ENCODE data around the gene TNP1. TPM values are rescaled to one million over a fixed set of nuclear protein-coding genes. Genes with fewer than 3 reads are reported as not detected.

The TNP1 gene
- total and polyA plus RNA-seq, 2 donors (not counting 1 experiment from before 2014, with no cell fraction given), result not detected

GRCh38 chr2:216905649-216906329 lies 45.9 kb upstream of the TNP1 start:
- Histone ChIP-seq H3K4me2 (replicated peaks; ENCODE audit: low read depth, low read length, poor library complexity, severe bottlenecking) (no peak overlapping the region), H3K4me1 (ENCODE audit: control insufficient read depth in 2 of 2, insufficient read depth in 2 of 2, low read length in 2 of 2) (no peaks in the 10 kb centered on the region), H2AFZ (ENCODE audit: insufficient read depth, low read depth, low read length, poor library complexity, severe bottlenecking) (no peak overlapping the region), H3K27me3 (replicated peaks in 1 of 4; ENCODE audit: control extremely low read depth in 1 of 4, control insufficient read depth in 3 of 4, insufficient read depth in 4 of 4, low read length in 3 of 4) (peaks cover 0 to 4% (median 0%) of the 10 kb centered on the region in 4 experiments), H3K9ac (ENCODE audit: low read length) (no peak overlapping the region), H3K4me3 (ENCODE audit: control extremely low read depth in 1 of 5, extremely low read depth in 1 of 5, insufficient read depth in 1 of 5, low read depth in 2 of 5, low read length in 4 of 5) (no peak overlapping the region), H3K79me2 (ENCODE audit: control insufficient read depth, insufficient read depth, low read length) (no peaks in the 10 kb centered on the region), H3K9me3 (ENCODE audit: control extremely low read depth in 1 of 3, control insufficient read depth in 2 of 3, insufficient read depth in 1 of 3, low read length in 2 of 3) (peaks cover 0 to 17% (median 3%) of the 10 kb centered on the region in 3 donors), H3K27ac (ENCODE audit: low read length in 2 of 2) (no peak overlapping the region), H4K20me1 (ENCODE audit: control insufficient read depth, insufficient read depth, low read length, poor library complexity, severe bottlenecking) (no peaks in the 10 kb centered on the region), H3K36me3 (replicated peaks in 1 of 2; ENCODE audit: control extremely low read depth in 1 of 2, control insufficient read depth in 1 of 2, extremely low read depth in 1 of 2, insufficient read depth in 2 of 2, low read length in 1 of 2) (no peaks in the 10 kb centered on the region)
- POLR2A ChIA-PET, result no interaction called here
- DNase-seq (no peak), ATAC-seq (ENCODE audit: low read depth) (no peak)
- Mint-ChIP-seq H3K4me1 (no peaks in the 10 kb centered on the region), H3K4me3 (no peak overlapping the region), H3K27me3 (peaks cover 4% of the 10 kb centered on the region), H3K27ac (no peak overlapping the region), H3K9me3 (ENCODE audit: insufficient read depth) (peaks cover 5% of the 10 kb centered on the region)
- 80% methylated on average over 1 of the region's 4 CpGs for WGBS (ENCODE audit: insufficient coverage)
- CTCF ChIA-PET, result no interaction called here
- no peak for TF ChIP-seq EZH2 (IDR thresholded peaks at IDR 0.05; ENCODE audit: borderline replicate concordance, insufficient read depth, low read depth, low read length, poor library complexity, severe bottlenecking)
- TF ChIP-seq, protein P1, sequence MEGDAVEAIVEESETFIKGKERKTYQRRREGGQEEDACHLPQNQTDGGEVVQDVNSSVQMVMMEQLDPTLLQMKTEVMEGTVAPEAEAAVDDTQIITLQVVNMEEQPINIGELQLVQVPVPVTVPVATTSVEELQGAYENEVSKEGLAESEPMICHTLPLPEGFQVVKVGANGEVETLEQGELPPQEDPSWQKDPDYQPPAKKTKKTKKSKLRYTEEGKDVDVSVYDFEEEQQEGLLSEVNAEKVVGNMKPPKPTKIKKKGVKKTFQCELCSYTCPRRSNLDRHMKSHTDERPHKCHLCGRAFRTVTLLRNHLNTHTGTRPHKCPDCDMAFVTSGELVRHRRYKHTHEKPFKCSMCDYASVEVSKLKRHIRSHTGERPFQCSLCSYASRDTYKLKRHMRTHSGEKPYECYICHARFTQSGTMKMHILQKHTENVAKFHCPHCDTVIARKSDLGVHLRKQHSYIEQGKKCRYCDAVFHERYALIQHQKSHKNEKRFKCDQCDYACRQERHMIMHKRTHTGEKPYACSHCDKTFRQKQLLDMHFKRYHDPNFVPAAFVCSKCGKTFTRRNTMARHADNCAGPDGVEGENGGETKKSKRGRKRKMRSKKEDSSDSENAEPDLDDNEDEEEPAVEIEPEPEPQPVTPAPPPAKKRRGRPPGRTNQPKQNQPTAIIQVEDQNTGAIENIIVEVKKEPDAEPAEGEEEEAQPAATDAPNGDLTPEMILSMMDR (IDR thresholded peaks at IDR 0.05), result no peak
- intact Hi-C loops (cut with micrococcal nuclease), result no loop called here

GRCh38 chr2:216904974-216905373 lies 45.1 kb upstream of the TNP1 start:
- H2AFZ ChIP-seq (ENCODE audit: insufficient read depth, low read depth, low read length, poor library complexity, severe bottlenecking), result no peak overlapping the region
- POLR2A ChIA-PET, result no interaction called here
- no peaks in the 10 kb centered on the region for H3K79me2 ChIP-seq (ENCODE audit: control insufficient read depth, insufficient read depth, low read length)
- intact Hi-C loops (cut with micrococcal nuclease), result no loop called here
- ATAC-seq (ENCODE audit: low read depth), result no peak
- CTCF ChIA-PET, result no interaction called here
- WGBS (ENCODE audit: insufficient coverage), result 100% methylated on average over 1 of the region's 1 CpG
- no peak overlapping the region for H3K9ac ChIP-seq (ENCODE audit: low read length)
- no peak overlapping the region for H3K4me3 Mint-ChIP-seq
- H3K27me3 ChIP-seq (replicated peaks in 1 of 4; ENCODE audit: control extremely low read depth in 1 of 4, control insufficient read depth in 3 of 4, insufficient read depth in 4 of 4, low read length in 3 of 4), result peaks cover 0 to 4% (median 0%) of the 10 kb centered on the region in 4 experiments
- H3K9me3 Mint-ChIP-seq (ENCODE audit: insufficient read depth), result peaks cover 5% of the 10 kb centered on the region
- H4K20me1 ChIP-seq (ENCODE audit: control insufficient read depth, insufficient read depth, low read length, poor library complexity, severe bottlenecking), result no peaks in the 10 kb centered on the region
- TF ChIP-seq, protein P1 (IDR thresholded peaks at IDR 0.05), result no peak
- no peak for TF ChIP-seq EZH2 (IDR thresholded peaks at IDR 0.05; ENCODE audit: borderline replicate concordance, insufficient read depth, low read depth, low read length, poor library complexity, severe bottlenecking)
- no peaks in the 10 kb centered on the region for H3K4me1 Mint-ChIP-seq
- peaks cover 0 to 18% (median 3%) of the 10 kb centered on the region in 3 donors for H3K9me3 ChIP-seq (ENCODE audit: control extremely low read depth in 1 of 3, control insufficient read depth in 2 of 3, insufficient read depth in 1 of 3, low read length in 2 of 3)
- no peak overlapping the region for H3K27ac Mint-ChIP-seq
- no peaks in the 10 kb centered on the region for H3K4me1 ChIP-seq (ENCODE audit: control insufficient read depth in 2 of 2, insufficient read depth in 2 of 2, low read length in 2 of 2)
- no peak for DNase-seq
- H3K4me2 ChIP-seq (replicated peaks; ENCODE audit: low read depth, low read length, poor library complexity, severe bottlenecking), result no peak overlapping the region
- no peak overlapping the region for H3K27ac ChIP-seq (ENCODE audit: low read length in 2 of 2)
- no peak overlapping the region for H3K4me3 ChIP-seq (ENCODE audit: control extremely low read depth in 1 of 5, extremely low read depth in 1 of 5, insufficient read depth in 1 of 5, low read depth in 2 of 5, low read length in 4 of 5)
- no peaks in the 10 kb centered on the region for H3K36me3 ChIP-seq (replicated peaks in 1 of 2; ENCODE audit: control extremely low read depth in 1 of 2, control insufficient read depth in 1 of 2, extremely low read depth in 1 of 2, insufficient read depth in 2 of 2, low read length in 1 of 2)
- peaks cover 12% of the 10 kb centered on the region for H3K27me3 Mint-ChIP-seq

All from B cell (primary cell).